Thyroid gland (tissue), 4 donors: ENCODE measurements around the gene GSG1L.

Experiments used
- POLR2A ChIP-seq, 2 donors: fragments of 450-650 bp; IDR thresholded peaks; one replicate each; pipeline ENCODE4 v1.6.1; 2017; ENCODE audit warnings: antibody characterized with exemption in 2 of 2, mild to moderate bottlenecking in 2 of 2, moderate library complexity in 1 of 2
- TF ChIP-seq, protein P1 (sequence below), 6 experiments: fragments of 200-600 bp in 3 of 6; fragments of 450-650 bp in 3 of 6; sonication (generic) in 3 of 6; IDR thresholded peaks; one replicate each; pipeline ENCODE4 v1.5.1; 2016 to 2019; ENCODE audit warnings: antibody characterized with exemption in 6 of 6, mild to moderate bottlenecking in 2 of 6, inconsistent platforms in 1 of 6, moderate library complexity in 1 of 6

DNA sequence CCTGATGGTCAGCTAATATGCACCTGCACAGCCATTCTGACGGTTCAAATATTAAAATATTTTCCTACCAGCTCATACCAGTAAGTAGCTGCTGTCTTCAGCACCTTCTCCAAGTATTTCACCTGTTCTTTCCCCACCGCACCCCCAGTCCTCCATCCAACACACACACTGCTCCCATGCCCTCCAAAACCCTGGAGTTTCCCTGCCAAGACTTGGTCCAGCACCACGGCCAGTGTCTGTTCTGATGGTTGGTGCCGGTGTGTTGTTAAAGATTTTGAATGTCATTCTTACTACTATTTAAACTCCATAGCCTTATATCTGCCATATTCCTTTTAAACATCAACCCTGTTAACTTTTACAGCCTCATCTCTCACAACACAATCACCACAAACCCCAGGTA lies 142.4 kb downstream of the GSG1L start:
- TF ChIP-seq, protein P1, sequence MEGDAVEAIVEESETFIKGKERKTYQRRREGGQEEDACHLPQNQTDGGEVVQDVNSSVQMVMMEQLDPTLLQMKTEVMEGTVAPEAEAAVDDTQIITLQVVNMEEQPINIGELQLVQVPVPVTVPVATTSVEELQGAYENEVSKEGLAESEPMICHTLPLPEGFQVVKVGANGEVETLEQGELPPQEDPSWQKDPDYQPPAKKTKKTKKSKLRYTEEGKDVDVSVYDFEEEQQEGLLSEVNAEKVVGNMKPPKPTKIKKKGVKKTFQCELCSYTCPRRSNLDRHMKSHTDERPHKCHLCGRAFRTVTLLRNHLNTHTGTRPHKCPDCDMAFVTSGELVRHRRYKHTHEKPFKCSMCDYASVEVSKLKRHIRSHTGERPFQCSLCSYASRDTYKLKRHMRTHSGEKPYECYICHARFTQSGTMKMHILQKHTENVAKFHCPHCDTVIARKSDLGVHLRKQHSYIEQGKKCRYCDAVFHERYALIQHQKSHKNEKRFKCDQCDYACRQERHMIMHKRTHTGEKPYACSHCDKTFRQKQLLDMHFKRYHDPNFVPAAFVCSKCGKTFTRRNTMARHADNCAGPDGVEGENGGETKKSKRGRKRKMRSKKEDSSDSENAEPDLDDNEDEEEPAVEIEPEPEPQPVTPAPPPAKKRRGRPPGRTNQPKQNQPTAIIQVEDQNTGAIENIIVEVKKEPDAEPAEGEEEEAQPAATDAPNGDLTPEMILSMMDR (IDR thresholded peaks at IDR 0.05), result no peak
- no peak for TF ChIP-seq POLR2A (IDR thresholded peaks at IDR 0.05)
